BLaER1 (cell line): Measurements from ENCODE around the gene ICA1.

ENCODE experiments used
- H3K27ac ChIP-seq: shearing (Covaris generic); formaldehyde crosslinking; 2 replicates; pipeline ENCODE4 v1.8.1; 2022
- H3K27me3 ChIP-seq: shearing (Covaris generic); formaldehyde crosslinking; 2 replicates; pipeline ENCODE4 v1.8.1; 2022
- H3K36me3 ChIP-seq: shearing (Covaris generic); formaldehyde crosslinking; 2 replicates; pipeline ENCODE4 v1.8.1; 2022
- H3K4me1 ChIP-seq: shearing (Covaris generic); formaldehyde crosslinking; 2 replicates; pipeline ENCODE4 v1.8.1; 2022
- H3K4me2 ChIP-seq: shearing (Covaris generic); formaldehyde crosslinking; 2 replicates; pipeline ENCODE4 v1.8.1; 2022
- H3K4me3 ChIP-seq: shearing (Covaris generic); formaldehyde crosslinking; 2 replicates; pipeline ENCODE4 v1.8.1; 2022
- H3K9ac ChIP-seq: shearing (Covaris generic); formaldehyde crosslinking; 2 replicates; pipeline ENCODE4 v1.8.1; 2022
- H3K9me3 ChIP-seq: shearing (Covaris generic); formaldehyde crosslinking; 2 replicates; pipeline ENCODE4 v1.8.1; 2022
- H4K20me1 ChIP-seq: shearing (Covaris generic); formaldehyde crosslinking; 2 replicates; pipeline ENCODE4 v1.8.1; 2022
- Cebpa-rat ChIP-seq: shearing (Covaris generic); IDR thresholded peaks from 2 replicates; pipeline ENCODE4 v1.8.1; 2022

The ICA1 gene

GRCh38 chr7:8126601-8127167, 135.3 kb downstream of the ICA1 start:
- Histone ChIP-seq H4K20me1 (no peaks in the 10 kb centered on the region), H3K36me3 (no peaks in the 10 kb centered on the region), H3K27me3 (no peaks in the 10 kb centered on the region), H3K4me3 (no peak overlapping the region), H3K27ac (no peak overlapping the region), H3K9me3 (no peaks in the 10 kb centered on the region), H3K4me1 (peaks cover 31% of the 10 kb centered on the region), H3K4me2 (peak overlapping the region; percentile 64), H3K9ac (no peak overlapping the region)
- TF ChIP-seq Cebpa-rat, result no peak

DNA sequence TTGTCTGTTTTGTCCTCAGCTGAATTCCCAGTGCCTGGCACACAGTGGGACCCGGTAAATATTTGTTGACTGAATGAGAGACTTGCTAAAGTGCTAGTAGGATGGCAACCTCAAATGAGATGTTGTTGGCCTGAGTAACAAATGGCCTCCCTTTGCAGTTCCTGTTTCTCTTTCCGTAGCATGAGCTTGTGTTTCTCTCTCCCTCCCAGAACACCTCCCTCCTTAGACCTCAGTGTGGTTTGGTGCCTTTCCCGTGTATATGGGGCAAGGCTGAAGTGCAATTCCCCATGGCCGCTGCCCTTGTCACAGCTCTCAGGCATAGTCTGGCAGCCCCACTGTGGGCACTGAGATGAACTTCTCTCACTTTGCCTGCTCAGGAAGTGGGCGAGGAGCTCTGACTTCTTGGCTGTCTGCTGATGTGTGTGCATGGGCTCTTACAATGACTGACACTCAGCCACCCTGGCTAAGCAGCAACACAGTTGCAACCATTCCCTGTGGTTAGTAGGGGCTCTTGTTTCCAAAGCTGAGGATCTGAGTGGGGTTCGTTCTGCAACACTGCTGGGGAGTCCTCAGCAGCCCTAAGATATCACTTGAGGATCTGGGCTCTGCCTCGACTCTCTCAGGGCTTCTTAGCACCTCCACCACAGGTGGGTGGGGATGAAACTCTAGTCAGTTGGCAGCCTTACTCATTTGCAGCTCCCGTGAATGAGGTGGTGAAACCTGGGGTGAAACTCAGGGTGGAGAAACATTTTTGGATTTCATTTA, 136.1 kb downstream of the ICA1 start:
- Histone ChIP-seq H3K4me3 (no peak overlapping the region), H3K27me3 (no peaks in the 10 kb centered on the region), H3K4me2 (peak overlapping the region; percentile 64), H3K9ac (no peak overlapping the region), H3K36me3 (no peaks in the 10 kb centered on the region), H3K27ac (peak overlapping the region; percentile 61), H3K4me1 (peaks cover 31% of the 10 kb centered on the region), H3K9me3 (no peaks in the 10 kb centered on the region), H4K20me1 (no peaks in the 10 kb centered on the region)
- no peak for TF ChIP-seq Cebpa-rat

GRCh38 chr7:8121243-8121642, 140.7 kb downstream of the ICA1 start:
- H3K27ac ChIP-seq, result no peak overlapping the region

DNA sequence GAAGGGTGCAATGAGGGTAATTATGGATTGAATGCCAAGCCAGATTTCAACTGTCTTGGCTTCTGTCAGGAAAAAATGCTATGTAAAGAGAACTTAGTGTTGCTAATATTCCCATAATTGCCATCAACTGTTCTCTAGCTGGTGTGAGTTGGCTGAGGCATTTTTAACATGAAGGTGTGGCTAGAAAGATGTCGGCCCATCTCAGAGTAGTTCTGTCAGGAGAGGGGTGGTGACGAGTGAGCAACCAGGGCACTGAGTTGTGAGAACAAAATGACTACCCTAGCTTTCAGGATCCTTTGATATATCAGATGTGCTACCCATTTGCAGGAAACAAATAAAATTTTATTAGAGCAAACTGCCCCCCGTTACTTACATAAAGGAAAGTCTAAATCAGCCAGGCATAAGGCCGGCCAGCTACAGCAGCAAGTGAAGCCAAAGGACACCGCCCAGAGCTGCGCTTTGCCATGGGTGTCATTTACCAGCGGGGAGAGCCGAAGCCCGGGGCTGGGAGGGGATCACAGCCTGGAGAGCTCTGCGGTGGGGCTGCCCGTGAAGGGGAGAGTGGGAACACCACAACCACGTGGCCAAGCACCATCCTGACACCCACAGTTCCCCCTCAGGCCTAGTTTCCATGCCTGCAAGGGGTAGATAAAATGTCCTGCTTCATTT, 141.4 kb downstream of the ICA1 start:
- H3K9ac ChIP-seq, result no peak overlapping the region
- no peaks in the 10 kb centered on the region for H4K20me1 ChIP-seq
- H3K4me2 ChIP-seq, result no peak overlapping the region
- no peaks in the 10 kb centered on the region for H3K27me3 ChIP-seq
- no peak overlapping the region for H3K27ac ChIP-seq
- no peaks in the 10 kb centered on the region for H3K36me3 ChIP-seq
- H3K4me1 ChIP-seq, result peaks cover 24% of the 10 kb centered on the region
- no peak overlapping the region for H3K4me3 ChIP-seq
- H3K9me3 ChIP-seq, result no peaks in the 10 kb centered on the region
- no peak for TF ChIP-seq Cebpa-rat

More at GRCh38 chr7:8121243-8121642, 140.7 kb downstream of the ICA1 start:
- Histone ChIP-seq H3K4me1 (peaks cover 24% of the 10 kb centered on the region), H4K20me1 (no peaks in the 10 kb centered on the region), H3K9ac (no peak overlapping the region), H3K27me3 (no peaks in the 10 kb centered on the region), H3K4me3 (no peak overlapping the region), H3K36me3 (no peaks in the 10 kb centered on the region), H3K9me3 (no peaks in the 10 kb centered on the region), H3K4me2 (no peak overlapping the region)
- no peak for TF ChIP-seq Cebpa-rat

- no peak overlapping the region for H3K4me2 ChIP-seq
- no peaks in the 10 kb centered on the region for H3K36me3 ChIP-seq
- no peak overlapping the region for H3K27ac ChIP-seq
- peaks cover 29% of the 10 kb centered on the region for H3K4me1 ChIP-seq
- no peaks in the 10 kb centered on the region; the same call in 1 of the 2 replicates for H3K9me3 ChIP-seq
- no peaks in the 10 kb centered on the region for H3K27me3 ChIP-seq
- H4K20me1 ChIP-seq, result no peaks in the 10 kb centered on the region
- H3K9ac ChIP-seq, result no peak overlapping the region
- no peak for TF ChIP-seq Cebpa-rat
- H3K4me3 ChIP-seq, result no peak overlapping the region
These were observed 142.7 kb downstream of the ICA1 start for GRCh38 chr7:8119262-8119661.

DNA sequence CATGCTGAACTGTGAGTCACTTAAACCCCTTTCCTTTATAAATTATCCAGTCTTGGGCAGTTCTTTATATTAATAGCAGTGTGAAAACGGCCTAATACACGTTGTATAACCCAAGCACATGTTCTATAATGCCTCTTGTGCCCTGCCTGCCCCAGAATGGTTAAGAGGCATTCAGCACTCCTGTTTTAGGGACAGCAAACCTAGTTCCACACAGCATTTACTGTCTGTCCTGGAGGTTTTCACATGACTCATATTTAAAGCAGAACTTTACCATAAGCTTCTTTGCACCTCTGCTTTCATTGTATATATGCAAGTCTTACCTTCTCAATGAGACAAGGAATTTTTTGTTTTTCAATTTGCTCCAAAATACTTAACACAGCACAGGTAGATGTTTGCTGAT, 144.8 kb downstream of the ICA1 start:
- Histone ChIP-seq H3K9me3 (peaks cover 18% of the 10 kb centered on the region), H3K27me3 (no peaks in the 10 kb centered on the region), H3K4me1 (peaks cover 41% of the 10 kb centered on the region), H3K9ac (no peak overlapping the region), H3K4me2 (no peak overlapping the region), H3K27ac (no peak overlapping the region), H4K20me1 (no peaks in the 10 kb centered on the region), H3K36me3 (no peaks in the 10 kb centered on the region), H3K4me3 (no peak overlapping the region)
- no peak for TF ChIP-seq Cebpa-rat

DNA sequence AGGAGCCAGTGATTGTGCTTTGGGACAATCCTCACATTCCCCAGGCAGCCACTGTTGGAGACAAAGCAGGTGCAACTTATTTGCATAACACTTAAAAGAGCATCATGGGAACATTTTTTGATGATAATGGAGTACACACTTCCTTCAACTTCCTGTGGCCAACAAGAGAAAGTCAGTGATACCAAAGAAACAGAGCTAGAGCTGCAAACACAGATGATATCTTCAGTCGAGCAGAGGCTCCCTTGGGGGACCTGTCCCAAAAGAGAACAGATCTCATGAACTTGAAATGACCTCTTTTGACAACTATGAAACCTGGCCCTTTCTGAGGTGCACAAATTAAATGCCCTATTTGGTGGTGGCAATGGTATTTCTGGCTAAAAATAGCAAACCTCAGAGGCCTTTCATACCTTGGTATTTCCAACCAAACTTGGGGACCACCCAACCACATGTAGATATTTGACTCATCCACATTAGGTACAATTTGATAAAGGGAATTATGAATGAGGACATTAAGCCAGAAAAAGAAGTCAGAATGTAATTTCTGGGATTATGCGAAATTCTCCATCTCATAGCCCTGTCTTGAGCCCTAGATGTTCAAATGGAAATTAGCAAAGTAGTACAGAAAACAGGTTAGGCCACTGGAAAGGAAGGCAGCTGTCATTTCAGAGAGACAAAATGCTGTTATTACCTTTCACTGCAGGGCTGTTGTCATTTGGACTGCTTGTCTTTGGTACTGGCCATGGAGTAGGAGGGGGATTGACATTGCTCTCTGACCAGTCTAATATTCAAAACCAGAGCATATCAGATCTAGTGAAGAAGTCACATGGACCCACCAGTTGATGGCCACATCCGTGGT, 146.2 kb downstream of the ICA1 start:
- Histone ChIP-seq H3K4me1 (peaks cover 41% of the 10 kb centered on the region), H3K36me3 (no peaks in the 10 kb centered on the region), H3K27me3 (no peaks in the 10 kb centered on the region), H4K20me1 (no peaks in the 10 kb centered on the region), H3K4me2 (peak overlapping the region; percentile 75), H3K4me3 (no peak overlapping the region), H3K9me3 (peaks cover 23% of the 10 kb centered on the region), H3K9ac (no peak overlapping the region), H3K27ac (peak overlapping the region; percentile 78)
- no peak for TF ChIP-seq Cebpa-rat

DNA sequence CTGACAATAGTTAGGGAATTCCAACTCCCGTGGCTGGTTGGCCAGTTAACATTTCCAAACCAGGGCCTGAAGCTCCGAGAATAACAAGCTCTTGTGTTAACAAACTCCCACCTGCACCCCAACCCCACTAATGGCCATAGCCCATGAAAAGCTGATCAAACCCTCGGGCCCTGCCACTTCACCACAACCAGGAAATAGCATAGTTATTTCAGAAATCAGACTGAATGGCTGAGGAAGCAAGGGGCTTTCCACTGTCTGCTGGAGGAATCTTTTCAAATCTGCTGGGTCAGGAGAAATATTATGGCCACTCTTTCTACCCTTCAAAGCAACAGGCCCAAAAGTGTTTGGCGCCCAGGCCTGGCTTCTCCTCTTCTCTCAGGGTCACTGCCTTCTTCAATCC, 147.8 kb downstream of the ICA1 start:
- Histone ChIP-seq H4K20me1 (no peaks in the 10 kb centered on the region), H3K9ac (no peak overlapping the region), H3K9me3 (peaks cover 23% of the 10 kb centered on the region), H3K27me3 (no peaks in the 10 kb centered on the region), H3K4me3 (peak overlapping the region; percentile 32), H3K4me2 (peak overlapping the region; percentile 75), H3K4me1 (peaks cover 41% of the 10 kb centered on the region), H3K36me3 (no peaks in the 10 kb centered on the region), H3K27ac (peak overlapping the region; percentile 78)
- no peak for TF ChIP-seq Cebpa-rat

DNA sequence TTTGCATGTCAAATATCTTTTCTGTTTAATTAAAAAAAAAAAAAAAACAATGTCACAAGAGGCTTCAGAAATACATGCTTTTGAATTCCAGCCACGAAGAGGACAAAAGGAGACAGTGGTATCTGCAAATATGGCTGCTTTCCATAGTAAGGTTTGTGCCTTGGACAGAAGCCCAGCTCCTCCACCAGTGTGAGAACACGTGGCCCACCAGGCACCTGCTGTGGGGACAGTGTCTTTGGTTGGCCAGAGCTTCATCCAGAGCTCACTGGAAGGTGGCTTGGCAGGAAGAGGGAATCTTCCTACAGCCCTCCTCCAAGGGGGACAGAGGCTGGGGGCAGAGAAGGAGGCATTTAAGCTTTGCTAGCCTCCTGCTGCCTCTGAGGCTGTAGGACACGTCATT, 148.8 kb downstream of the ICA1 start:
- no peak overlapping the region for H3K9ac ChIP-seq
- TF ChIP-seq Cebpa-rat, result no peak
- H3K9me3 ChIP-seq, result peaks cover 23% of the 10 kb centered on the region
- H3K27me3 ChIP-seq, result no peaks in the 10 kb centered on the region
- H3K4me2 ChIP-seq, result peak overlapping the region; percentile 75
- no peaks in the 10 kb centered on the region for H4K20me1 ChIP-seq
- H3K4me3 ChIP-seq, result no peak overlapping the region
- H3K4me1 ChIP-seq, result peaks cover 41% of the 10 kb centered on the region
- H3K27ac ChIP-seq, result 0 out of 2 replicates have a peak overlapping the region, but pooled peaks have one; percentile 78
- no peaks in the 10 kb centered on the region for H3K36me3 ChIP-seq
